Activated CD4-positive, alpha-beta T cell treated with anti-CD3 and anti-CD28 coated beads, Interleukin-2, amount 50 U/mL, for 16 hours (primary cell): ENCODE measurements around the gene ABCA2.

Experiments used
- DNase-seq: peaks from one replicate; pipeline ENCODE4 v3.0.0-alpha.2; 2020

The ABCA2 gene

DNA sequence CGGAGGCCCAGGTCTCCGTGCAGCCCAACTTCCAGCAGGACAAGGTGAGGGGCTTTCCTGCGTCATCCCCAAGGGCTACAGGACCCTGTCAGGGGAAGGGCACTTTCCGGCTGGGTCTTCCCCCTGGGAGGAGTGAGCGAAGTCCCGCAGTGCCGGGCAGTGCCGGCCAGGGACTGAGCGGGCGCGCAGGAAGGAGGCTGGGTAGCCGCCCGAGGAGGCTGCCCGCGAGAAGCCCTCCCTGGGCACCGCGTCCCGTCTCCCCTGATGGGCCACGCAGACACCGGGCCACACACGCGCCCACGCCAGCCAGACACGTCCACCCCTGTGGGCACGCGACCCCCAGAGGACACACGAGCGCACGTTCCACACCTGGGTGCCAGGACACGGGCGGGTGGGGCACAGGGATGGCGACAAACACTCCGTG is 50.4 kb downstream of the ABCA2 start:
- DNase-seq = no peak

DNA sequence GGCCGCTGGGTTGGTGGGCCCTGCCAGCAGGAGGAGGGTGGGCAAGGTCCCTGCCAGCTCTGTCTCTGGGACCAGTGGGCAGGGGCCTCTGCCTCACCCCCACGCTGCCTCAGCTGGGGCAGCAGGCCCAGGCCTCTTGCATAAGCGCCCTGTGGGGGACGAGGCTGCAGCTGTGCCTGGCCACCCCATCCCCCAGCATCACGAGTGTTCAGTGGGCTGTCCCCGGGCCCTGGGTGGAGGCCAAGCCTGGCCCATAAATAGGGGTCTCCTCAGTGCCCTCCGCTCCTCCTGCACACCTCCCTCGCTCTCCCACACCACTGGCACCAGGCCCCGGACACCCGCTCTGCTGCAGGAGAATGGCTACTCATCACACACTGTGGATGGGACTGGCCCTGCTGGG is 50.8 kb downstream of the ABCA2 start, which contains the start of gene PTGDS:
PTGDS (plus strand) TSS at position 282 of the 400 bp plus-strand sequence; CDS start at position 357, 75 bp downstream.
- no peak for DNase-seq

DNA sequence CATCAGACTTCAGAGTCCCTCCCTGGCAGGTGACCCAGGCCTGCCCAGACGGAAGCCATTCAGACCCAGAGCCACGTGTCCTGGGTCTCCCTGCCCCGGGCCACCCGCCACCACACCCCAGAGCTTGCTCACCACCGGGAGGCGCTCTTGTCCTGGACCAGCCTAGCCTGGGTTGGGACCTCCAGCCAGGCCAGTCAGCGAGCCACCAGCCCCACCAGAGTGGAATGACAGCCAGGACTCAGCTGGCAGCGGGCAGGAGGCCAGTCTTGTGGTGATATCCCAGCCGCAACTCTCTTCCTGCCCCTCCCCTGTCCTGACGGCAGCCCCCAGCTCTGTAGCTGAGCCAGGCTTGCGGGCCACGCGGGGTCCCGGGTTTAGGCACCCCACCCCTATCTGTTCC is 52.4 kb downstream of the ABCA2 start:
- DNase-seq = peak; percentile 30

DNA sequence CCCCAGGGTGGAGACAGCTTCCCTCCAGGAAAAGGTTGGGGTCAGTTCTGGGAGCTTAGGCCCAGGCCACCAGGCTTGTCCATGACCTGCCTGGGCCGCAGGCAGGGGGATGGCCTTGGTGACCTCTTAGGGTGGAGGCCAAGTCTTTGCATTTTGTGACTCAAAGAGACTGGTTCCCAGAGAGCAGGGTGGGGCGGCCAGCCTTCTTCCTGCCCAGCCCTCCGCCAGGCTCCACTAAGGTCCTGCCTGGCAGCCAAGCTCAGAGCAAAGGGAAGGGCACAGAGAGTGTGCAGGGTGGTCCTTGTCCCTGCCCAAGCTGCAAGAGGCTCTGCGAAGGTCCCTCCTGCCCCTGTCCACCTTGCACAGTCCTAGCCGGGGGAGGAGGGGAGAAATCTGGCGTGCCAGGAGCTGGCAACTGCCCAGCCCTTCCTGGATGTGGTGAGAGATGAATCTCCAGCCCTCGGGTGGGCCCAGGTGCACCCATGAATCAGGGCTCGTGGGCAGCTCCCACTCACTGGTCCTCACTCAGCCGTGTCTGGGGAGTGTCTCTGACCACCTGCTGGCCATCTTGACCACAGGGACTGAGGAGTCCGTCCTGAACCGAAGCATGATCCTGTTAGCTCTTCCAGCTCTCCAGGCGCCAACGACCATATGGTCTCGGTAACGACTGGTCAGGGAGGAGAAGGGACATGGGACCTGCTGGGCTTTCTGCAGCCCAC is 53.1 kb downstream of the ABCA2 start:
- DNase-seq = no peak

DNA sequence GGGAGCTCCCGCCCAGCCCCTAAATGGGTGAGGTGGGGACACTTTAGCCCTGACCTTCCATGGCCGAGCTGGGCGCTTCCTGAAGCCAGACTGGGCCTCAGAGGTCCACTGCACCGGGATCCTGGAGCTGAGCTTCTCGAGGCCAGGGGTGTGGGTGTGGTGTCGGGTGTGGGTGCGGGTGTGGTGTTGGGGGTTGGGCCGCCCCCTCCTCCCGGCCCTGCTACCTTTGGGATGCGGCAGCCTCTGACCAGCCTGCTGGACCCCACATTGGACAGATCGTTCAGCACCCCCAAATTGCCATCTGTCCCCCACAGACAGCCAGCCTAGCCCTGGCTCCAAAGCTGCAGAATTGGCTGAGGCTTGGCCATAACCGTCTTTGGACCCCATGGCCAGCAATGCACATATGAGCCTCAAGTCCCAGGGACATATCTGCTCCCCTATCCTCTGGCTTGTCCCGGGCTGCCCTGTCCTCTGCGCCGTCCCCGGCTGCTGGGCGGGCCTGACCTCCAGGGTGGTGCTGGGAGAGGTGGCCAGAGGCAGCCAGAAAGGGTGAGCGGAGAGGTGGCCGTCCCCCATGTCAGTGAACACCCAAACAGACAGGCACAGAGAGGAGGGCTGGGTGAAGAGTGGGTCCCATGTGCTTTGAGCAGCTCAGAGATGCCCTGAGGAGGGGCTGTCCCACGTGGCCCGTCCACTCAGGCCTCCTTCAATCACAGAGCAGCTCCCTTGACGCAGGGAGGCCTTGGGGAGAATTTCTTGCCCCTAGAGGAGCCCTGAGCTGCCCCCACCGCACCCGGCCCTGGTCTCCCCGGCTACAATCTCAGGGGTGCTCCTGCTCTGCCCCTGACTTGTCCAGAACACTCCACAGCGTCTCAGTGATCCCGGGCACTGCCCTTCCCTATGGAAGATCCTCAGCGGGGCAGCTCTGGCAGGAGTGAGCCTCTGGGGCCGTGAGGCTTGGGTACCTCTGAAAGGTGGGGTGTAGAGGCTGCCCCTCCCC is 54.1 kb downstream of the ABCA2 start:
- no peak for DNase-seq

DNA sequence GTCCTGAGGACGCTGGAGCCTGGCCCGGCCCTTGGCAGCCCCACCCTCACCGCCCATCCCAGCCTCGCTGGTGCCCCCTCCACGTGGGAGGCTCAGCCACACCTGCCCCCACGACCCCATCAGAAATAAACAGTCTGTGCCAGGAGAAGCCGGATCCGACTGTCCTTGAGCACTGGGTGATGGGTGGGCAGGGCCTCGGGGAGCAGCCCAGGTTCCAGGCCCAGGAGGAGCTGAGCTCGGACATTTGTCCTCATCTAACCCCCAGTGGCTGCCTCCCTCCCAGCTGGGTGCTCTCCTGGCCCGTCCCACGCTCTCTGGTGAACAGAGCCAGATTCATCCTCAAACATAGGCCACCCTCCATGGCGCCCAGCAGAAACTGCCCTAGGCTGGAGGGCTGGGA is 55.3 kb downstream of the ABCA2 start:
- no peak for DNase-seq

DNA sequence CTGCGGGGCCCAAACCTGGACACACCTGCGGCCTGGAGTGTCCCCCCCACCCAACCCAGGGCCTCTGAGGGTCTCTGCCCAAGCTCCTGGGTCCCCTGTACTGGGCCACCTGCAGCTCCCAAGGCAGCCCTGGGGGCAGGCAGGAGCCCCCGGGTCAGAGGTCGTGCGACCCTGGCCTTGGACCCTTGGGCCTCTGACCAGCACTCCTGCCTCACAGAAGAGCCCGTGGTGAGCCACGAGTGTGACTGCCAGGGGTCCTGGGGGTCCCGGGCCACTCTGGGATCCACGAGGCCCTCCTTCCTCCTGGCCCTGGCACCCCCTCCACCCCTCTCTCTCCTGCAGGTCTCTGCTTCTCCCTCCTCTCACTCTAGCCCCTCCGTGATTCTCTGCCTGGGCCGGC is 55.7 kb downstream of the ABCA2 start:
- DNase-seq = no peak

DNA sequence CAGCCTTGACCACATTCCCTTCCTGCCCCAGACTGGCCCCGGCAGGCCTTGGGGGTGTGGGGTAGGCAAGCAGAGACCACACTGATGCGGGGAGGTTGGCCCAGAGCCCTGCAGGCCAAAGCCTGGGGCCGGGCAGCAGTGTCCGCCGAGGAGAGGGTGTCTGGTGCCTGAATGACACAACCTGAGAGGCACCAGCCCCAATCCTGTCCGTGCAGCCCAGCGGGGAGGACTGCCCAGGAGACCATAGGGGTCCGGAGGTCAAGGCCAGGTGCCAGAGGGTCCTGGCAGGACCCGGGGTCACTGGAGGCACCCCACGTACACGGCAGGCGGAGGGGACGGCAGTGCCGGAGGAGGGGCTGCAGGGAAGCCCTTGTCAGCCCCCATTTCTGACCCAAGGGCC is 56.3 kb downstream of the ABCA2 start:
- no peak for DNase-seq

DNA sequence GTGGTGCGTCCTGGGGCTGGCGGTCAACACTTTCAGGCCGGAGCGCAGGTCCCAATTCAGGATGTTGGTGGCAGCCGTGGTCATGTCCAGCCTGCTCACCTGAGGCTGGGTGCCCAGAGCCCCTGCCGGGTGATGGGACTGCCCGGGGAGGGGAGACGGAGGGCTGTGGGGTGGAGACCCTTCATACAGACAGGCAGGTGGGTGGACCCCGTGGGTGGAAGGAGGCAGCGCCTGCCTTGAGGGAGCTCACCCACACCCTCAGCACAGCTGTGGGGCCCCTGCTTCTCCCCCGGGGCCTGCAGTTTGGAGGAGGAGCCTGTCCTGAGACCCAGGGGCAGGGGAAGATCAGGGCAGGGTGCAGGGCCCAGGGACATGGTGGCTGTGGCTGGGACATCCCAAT is 57.7 kb downstream of the ABCA2 start:
- DNase-seq = no peak

DNA sequence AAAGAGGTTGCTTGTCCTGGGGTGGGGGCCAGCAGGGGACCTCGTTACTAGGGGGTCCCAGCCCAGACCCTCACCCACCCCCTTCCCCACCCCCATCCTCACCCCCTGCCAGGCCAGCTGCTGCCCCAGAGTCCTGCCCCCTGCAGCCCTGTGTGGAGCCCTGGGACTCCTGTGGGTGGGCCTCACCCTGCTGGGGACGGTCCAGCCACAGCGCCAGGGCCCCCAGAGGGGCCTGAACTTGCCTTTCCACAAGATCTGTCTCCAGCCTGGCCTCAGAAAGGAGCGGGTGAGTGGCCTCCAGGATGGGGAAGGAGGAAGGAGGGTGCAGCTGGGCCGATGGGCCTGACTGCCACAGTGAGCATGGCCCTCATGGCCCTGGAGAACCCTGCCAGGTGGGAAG is 58.3 kb downstream of the ABCA2 start:
- DNase-seq = no peak

DNA sequence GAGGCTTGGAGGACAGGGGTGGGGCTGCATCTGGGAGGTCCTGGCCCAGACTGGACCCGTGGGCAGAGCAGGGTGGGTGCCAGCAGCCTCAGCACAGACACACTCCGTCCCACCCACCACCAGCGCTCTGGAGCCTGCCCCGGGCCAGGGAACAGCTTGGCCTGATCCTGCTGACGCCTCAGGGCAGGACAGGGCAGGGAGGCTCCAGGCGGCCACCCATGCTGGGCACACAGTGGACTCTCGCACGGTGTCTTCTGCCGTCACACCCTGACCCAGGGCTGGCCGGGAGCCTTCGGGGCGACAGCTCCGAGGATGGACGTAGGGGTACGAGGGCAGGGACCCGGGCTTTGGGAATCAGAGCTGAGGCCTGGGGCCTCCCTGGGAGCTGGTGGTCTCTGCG is 58.9 kb downstream of the ABCA2 start:
- DNase-seq = no peak

DNA sequence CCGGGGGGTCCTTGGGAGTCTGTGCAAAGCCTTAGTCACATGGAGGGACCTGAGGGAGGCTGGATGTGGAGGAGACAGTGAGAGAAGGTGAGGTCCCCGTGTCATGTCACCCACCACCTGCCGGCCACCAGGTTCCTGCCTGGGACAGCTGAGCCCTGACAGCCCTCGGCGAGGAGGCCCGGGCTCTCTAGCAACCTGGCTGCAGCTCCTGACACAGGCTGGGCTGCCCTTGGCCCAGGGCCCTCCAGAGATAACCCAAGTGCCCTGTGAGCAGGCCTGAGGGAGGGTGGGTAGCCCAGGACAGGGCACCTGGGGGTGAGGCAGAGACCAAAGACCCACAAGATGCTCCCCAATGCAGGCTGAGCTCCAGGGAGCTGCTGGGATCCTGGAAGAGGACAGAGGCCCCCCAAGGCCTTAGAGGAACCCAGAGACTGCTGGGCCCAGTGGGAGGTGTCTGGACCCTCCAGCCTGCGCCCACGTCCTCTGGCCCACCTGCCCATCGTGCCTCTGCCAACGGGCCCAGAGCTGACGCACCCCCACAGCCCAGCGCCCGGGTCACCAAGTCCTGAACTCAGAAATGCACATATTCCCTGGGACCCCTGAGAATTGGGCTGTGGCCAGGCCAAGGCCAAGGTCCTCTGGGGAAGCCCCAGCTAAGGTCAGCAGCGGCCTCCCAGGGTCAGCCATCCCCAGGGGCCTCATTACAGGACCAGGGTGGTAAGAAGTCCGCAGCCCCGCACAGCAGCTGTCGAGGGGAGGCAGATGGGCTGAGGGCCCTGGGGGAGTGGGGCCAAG is 59.5 kb downstream of the ABCA2 start:
- no peak for DNase-seq

DNA sequence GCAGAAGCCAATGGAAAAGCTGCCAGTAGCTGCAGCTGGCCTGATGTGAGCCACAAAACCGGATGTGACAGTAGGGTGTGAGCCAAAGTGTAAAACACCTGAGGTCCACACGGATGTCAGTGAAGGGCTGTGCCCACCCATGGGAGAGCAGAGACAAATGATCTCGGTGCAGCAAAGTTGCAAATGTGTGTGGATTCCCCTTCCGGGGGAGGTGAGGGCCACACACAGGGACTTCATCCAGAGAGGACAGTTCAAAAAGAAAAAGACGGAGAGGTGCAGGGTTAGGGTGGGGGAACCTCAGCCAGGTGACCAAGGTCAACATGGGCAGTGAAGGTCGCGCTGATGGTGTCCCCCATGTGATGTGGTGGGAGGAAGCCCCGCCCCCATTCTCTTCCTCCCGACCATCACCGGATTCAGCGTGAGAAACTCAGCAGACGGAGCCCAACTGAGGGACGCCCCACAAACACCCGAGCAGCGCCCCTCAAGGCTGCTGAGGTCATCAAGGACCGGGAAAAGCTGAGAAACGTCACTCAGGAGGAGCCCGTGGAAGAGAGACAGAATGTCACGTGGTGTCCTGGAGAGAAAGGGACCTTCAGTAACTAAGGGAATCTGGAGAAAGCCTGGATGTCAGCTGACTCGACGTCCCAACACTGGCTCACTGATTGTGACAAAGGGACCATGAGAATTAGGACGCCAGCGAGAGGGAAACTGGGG is 62.1 kb downstream of the ABCA2 start:
- DNase-seq = peak; percentile 31

DNA sequence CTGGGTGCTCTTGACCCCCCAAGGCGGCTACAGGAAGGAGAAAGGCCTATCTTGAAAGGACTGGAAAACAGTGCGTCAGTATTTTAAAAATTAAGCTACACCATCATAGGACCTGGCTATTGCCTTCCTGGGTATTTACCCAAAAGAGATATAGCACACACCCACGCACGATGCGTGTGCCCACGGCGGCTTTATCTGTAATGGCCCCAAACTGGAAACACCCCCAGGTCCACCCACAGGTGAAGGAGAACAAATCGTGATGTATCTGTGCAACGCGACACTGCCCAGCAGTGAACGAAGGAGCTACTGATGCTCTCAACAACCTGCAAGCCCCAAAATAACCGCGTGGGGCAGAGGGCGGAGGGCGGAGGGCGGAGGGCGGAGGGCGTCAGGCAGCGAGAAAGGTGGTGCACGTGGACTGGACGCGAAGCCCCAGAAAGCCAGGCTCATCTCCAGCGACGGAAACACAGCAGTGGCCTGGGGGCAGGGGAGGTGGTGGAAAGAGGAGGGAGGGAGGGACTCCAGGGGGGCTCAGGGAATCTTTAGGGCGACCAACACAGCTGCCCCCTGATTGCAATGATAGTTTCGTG is 63.1 kb downstream of the ABCA2 start:
- no peak for DNase-seq

DNA sequence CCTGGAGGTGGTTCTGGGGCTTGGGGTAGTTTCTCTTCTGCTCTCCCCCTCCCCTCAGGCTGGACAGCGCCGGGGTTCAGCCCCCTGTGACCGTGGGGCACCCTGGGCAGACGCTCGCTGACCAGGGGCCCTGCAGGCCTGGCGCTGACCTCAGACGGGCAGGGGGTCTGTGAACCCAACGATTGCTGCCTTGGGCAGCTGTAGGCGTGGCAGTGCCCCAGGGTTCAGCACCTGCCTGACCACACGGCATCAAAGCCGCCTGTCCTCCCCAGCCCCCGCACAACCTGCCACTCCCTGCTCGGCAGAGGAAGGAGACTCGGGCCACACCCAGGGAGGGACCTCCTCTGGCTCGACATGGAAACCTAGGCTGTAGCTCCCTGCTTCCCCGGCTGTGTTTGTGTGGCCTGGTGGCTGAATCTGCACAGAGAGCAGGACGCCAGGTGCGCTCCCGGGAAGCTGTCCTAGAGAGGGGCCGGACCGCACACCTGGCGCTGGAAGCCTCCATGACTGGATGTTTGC is 63.8 kb downstream of the ABCA2 start:
- DNase-seq = no peak

DNA sequence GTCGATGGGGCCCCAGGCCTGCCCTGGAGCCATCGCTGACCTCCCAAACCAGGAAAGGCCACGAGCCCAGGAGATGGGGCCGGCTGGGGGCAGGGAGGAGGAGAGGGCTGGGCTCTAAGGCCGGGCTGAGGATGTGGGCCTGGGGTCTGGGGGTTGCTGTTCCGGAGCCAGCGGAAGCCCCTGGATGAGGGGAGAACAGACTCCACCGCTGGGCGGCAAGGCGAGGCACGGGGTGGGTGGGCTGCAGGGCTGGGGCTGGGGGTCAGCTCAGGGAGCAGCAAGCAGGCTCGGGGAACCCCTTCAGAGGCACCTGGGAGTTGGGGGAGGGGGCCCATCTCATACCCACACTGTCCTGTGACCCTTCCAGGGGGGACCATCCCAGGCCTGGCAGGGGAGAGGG is 64.3 kb downstream of the ABCA2 start:
- DNase-seq = no peak

DNA sequence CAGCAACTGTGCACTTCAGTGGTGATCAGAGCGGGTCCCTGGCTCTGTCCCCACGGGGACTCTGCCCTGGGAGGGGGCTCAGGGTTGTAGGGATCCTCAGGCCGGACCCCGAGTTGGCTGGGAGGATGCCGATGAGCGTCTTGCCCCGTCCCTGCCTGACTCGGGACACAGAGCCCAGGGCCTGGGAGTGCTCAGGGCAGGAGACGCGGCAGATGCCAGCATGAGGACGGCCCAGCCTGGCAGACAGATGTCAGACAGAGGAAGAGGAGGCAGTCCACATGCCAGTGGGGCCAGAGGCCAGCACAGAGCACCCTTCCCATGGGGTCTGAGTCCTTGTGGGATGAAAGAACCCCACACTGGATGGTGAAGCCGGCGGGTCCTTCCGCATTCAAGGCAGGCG is 64.7 kb downstream of the ABCA2 start:
- DNase-seq = no peak

DNA sequence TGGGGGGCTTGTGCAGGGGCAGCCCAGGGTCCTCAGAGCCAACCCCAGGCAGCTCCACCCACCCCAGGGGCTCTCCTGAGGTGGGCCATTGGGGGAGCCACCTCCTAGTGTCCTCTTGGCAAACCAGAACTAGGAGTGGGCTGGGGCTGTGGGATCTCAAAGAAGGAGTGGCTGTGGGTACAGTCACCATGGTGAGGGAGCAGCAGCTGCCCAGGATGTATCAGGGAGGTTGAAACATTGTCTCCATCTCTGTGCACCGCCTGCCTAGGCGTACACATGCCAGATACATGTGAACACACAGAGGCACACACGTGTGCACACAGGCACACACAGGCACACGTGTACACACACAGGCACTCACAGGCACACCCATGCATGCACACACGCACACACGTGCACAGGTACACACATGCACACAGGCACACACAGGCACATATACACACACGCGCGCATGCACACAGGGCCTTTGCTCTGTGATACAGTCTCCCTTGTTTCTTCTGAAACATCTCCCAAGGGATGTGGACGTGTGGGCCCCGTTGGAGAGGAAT is 65.3 kb downstream of the ABCA2 start:
- no peak for DNase-seq

DNA sequence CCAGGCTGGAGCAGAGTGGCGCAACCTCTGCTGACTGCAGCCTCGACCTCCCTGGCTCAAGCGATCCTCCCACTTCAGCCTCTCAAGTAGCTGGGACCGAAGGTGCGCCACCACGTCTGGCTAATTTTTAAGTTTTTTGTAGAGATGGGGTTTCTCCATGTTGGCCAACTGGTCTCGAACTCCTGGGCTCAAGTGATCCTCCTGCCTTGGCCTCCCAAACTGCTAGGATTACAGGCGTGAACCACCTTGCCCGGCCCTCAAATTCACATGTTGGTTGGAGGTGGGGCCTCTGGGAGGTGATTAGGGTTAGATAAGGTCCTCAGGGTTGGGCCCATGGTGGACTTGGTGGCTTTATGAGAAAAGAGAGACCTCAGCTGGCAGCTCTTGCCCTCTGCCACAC is 65.9 kb downstream of the ABCA2 start:
- no peak for DNase-seq

DNA sequence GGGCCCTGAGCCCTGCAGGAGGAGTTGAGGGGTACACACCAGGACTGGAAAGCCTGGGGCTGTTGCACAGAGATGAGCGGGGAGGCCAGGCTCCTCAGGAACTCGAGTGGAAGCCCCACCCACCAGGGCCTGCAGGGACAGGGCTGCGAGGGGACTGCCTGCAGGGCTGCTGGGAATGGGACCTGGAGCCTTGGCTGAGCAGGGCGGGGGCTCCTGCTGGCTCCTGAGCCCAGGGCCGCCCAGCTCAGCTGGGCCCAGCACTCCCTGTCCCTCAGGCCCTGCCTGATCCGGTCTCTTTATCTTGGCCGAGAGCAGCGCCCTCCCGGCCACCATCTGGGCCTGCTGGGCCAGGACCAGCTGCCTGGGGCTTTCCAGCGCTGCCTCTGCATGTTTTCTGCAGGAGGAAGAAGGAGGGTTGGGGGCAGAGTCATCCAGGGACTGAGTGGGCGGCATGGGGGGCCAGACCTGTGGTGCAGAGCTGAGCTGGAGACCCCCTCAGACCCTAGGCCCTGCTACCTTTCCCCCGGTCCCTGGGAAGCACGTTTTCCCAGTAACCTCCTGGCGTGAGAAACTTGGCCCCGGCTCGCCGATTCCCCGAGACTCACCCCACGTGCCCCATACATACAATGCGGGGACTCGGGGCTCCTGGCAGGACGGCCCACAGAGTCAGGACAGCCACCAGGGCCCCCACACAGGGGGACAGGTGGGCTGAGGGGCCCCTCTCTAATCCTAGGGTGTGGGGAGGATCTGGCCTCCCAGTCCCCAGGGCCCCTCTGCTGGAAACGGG is 66.6 kb downstream of the ABCA2 start:
- no peak for DNase-seq

DNA sequence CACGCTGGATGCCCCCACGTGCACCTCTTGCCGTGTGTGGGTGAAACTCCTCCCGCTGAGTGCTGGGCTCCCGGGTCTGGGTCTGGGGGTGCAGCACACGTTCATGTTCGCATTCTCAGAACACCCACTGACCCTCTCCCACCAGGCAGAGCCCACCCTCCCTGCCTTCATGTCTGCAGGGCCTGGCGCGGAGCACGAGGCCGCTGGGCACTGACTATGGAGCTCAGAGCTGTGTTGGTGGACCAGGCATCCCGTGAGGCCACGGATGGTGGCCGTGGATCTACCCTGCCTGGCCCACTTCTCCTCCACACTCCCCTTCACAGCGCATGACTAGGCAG is 67.1 kb downstream of the ABCA2 start:
- no peak for DNase-seq
